Measurements from ENCODE around the gene SERPINB10. TPM values are rescaled to one million over a fixed set of nuclear protein-coding genes. Genes with fewer than 3 reads are reported as not detected.
A peak's percentile ranks its signal among the peaks of the same experiment; 100 is the strongest.

SERPINB10 gene
- total RNA-seq, 1 experiment from 2014 or later, result not detected

DNA sequence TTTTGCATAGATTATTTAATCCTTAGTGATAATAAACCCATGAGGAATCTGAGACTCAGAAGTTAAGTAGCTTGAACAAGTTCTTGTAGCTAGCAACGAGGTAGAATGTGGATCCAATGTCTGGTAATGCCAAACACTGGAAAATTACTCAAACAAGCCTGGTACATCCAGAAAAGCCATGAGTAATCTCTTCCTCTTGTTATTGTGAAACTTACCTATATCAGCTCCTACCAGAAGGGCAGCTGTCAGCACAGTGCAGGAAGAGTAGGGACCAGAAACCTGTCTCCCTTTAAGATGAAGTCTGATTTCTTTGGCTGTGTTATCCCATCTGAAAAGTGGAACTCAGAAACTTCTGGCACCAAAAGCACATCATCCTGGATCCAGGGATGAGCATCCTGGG lies 54.4 kb downstream of the SERPINB10 start:
- H3K27me3 ChIP-seq, result peaks cover 12% of the 10 kb centered on the region; the same call in 1 of the 2 replicates
- no peak overlapping the region for H3K4me3 ChIP-seq
- H3K9me3 ChIP-seq, result no peaks in the 10 kb centered on the region
- no peak for DNase-seq
- H3K36me3 ChIP-seq, result no peaks in the 10 kb centered on the region

DNA sequence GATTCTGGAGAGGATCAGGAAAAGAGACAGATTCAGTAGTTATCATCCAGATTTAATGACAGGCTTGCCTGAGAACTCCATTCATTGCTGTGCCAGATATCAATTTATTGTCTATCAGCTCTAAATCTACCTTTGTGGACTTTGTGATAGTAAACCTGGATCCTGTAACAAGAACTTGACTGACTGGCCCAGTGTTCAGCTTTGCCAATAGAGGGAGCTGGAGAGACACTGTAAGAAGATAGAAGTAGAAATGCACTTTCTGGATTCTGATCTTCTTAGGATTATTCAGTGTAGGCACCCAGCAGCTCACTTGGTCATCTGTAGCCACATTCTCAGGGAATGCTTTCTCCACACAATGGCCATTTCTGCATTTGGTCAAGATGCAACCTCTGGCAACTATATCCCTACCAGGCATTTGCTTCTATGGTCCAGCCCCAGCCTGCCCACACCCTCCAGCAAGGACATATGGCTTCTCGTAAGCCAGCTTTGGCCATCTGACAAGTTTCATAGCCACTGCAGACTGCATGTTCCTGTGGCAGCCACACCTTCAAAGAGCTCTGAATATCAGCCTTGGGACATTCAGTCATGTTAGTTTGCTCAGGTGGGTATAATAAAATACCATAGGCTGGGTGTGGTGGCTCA lies 56.0 kb downstream of the SERPINB10 start:
- Histone ChIP-seq H3K36me3 (no peaks in the 10 kb centered on the region), H3K27me3 (peaks cover 7% of the 10 kb centered on the region; the same call in 1 of the 2 replicates), H3K9me3 (no peaks in the 10 kb centered on the region), H3K4me3 (no peak overlapping the region)
- DNase-seq, result peak; percentile 15

DNA sequence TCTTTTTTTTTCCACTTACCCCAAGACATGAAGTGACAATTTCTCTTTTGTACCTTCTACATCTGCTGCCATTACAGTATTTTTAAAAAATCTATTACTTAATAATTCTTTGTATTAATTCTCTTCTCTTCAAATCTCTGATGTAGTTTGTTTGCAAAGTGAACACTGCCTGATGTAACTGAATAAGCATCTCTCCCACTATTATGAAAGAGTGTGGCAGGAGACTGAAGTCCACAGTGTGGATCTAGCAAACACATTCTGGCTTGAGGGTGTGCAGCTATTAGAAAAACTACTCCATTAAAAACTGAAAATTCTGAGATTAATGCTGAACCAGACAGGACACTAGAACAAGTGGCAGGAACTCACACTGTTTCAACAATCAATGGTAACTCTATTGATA lies 57.1 kb downstream of the SERPINB10 start:
- DNase-seq, result no peak
- Histone ChIP-seq H3K4me3 (no peak overlapping the region), H3K9me3 (no peaks in the 10 kb centered on the region), H3K27me3 (no peaks in the 10 kb centered on the region), H3K36me3 (no peaks in the 10 kb centered on the region)

DNA sequence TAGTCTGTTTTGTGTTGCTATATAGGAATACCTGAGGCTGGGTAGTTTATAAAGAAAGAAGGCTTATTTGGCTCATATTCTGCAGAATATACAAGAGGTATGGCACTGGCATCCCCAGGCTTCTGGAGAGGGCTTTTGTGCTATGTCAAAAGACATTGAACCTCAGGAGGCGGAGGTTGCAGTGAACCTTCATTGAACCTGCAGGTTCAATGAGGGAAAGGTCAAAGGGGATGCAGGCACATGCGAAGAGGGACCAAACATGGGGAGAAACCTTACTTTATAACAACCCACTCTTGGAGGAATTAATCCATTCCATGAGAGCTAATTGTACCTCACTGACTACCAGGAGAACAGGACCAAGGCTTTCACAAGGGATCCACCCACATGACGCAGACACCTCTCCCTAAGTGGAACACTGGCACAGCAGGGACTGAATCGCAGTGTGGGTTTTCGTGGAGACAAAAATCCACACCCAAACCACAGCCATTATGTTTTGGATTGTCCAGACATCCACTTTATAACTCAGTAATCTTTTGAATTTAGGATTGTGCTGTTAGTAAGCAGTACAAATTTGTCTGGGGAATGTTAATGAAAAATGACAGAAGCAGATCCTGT lies 58.1 kb downstream of the SERPINB10 start:
- Histone ChIP-seq H3K27me3 (no peaks in the 10 kb centered on the region), H3K4me3 (no peak overlapping the region), H3K36me3 (no peaks in the 10 kb centered on the region), H3K9me3 (no peaks in the 10 kb centered on the region)
- DNase-seq, result no peak

DNA sequence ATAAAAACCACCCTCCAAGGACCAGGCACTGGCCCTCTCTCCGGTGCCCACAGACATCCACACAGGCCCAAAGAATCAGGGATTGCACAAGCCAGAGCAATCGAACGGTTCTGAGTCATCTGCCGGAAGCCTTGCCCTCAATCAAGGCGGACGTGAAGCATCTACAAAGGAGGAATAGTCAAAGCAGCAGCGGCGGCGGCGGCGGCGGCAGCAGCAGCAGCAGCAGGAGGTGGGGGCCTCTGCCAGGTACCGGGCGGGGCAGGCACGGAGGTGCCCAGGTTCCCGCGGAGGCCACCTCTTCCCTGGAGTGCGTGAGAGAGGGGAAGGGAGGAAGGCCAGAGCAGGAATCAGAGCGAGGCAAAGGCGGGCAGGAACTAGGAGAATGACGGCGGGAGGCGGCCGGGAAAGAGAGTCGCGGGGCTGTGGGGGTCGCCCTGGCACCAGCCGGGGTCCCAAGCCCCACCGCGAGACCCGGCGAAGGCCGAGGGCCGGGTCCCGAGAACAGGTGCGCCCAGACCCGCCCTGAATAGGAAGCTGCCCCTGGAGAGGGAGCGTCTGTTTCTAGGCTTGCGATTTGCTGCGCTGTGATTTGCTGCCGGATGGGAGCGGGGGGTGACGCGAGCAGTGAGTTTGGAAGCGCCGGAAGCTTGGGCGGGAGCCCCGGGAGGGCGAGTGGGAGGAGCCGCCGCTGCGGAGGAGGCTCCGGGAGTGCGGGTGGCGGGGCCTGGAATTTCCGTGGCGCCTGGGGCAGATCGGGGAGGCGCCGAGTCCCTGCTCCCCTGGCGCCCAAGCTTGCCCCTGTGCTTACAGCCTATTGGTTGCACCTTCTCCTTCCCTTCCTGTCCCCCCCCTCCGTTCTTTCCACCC lies 62.4 kb downstream of the SERPINB10 start, which contains the start of gene SERPINB8:
Gene SERPINB8 (plus strand): TSS at position 140 of the 867 bp plus-strand sequence. CDS start 8,228 bp downstream, outside the sequence.
- Histone ChIP-seq H3K4me3 (peak within 1 kb of the TSS; percentile 92), H3K27me3 (no peaks in the 10 kb centered on the region), H3K9me3 (no peaks in the 10 kb centered on the region), H3K36me3 (0 out of 2 replicates have a peak, but pooled peaks cover 2% of the 10 kb centered on the region)
- peak; percentile 95 for DNase-seq

DNA sequence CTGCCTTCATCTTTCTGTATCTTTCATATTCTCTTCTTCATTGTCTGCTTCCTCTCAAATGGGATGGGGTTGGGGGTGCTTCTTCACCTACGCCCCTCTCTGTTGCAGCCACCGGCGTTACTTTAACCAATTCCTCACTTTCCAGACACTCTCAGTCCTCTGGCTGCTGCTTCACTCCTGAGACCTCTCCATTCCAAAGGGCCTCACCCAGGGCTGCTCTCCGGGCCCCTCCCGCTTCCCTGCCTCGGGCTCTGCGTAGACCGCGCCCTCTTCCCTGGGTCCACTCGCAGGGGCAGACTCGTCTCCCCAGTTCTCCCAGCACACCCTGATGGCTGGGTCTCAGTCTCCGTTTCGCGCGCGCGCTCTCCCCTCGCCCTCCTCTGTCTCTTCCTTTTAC lies 63.0 kb downstream of the SERPINB10 start:
- no peaks in the 10 kb centered on the region for H3K9me3 ChIP-seq
- DNase-seq, result peak; percentile 31
- H3K36me3 ChIP-seq, result 0 out of 2 replicates have a peak, but pooled peaks cover 2% of the 10 kb centered on the region
- peak overlapping the region; percentile 92 for H3K4me3 ChIP-seq
- H3K27me3 ChIP-seq, result no peaks in the 10 kb centered on the region

DNA sequence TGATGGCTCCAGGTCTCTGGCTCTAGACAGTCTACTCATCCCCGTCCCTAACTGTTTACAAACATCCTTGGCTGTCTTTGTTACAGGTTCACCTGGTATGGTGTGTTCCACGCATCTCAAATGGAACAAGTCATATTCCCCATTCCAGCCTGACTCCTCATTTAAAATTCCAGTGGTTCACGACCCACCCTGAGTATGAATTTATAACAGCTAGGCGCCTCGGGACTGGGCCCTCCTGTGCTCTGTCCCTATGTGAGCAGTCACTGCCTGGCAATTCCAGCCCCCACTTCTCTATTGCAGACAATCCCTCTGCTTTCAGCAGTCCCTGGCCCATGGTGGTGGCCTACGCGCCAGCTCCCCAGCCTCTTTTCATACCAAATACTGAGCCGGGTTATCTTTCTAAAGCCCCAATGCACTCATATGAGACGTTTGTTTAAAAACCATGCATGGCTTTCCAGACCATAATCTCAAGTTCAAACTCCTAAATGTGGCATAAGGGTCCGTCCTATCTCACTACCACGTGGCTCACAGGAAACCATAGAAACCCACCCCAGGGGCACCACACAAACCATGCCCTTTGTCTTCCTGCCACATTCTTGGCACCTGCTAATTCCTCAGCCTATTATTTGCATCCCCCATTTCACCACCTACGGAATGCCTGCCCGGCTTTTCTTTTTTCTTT lies 63.7 kb downstream of the SERPINB10 start:
- no peaks in the 10 kb centered on the region for H3K9me3 ChIP-seq
- no peak for DNase-seq
- 0 out of 2 replicates have a peak, but pooled peaks cover 2% of the 10 kb centered on the region for H3K36me3 ChIP-seq
- H3K4me3 ChIP-seq, result peak overlapping the region; percentile 92; the same call in 1 of the 2 replicates
- no peaks in the 10 kb centered on the region for H3K27me3 ChIP-seq

DNA sequence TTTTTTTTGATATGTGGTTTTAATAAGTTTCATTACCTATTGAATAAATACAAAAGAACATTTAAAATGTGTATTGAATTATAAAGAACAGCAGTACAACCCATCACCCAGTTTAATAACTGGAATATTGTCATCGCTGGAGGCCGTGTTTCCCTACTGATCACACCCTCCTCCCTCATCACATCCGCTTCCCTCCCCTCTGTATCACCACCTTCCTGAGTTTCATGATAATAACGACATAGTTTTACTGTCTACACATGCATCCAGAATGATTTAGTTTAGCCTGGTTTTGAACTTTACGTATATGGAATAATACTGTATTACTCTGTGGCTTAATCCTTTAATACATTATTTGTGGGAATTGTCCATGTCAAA lies 64.2 kb downstream of the SERPINB10 start:
- Histone ChIP-seq H3K27me3 (no peaks in the 10 kb centered on the region), H3K4me3 (no peak overlapping the region), H3K9me3 (no peaks in the 10 kb centered on the region), H3K36me3 (0 out of 2 replicates have a peak, but pooled peaks cover 2% of the 10 kb centered on the region)
- DNase-seq, result no peak

DNA sequence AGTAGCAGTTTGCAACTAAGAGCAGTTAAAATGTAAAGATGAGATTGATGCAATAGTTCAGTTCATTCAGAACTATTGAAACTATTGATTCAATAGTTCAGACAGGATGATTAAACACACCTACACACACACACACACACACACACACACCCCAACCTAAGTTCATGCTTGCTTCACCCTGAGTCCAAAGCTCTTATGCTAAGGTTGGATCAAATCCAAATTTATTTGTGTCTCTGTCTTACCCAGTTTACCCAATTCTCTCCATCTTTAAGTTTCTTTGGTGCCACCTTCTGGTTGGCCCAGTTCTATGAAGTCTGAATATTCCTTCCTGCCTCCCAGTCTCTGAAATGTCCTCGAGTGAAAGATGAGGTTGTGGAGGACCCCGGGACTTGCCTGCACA lies 67.2 kb downstream of the SERPINB10 start:
- no peak overlapping the region for H3K4me3 ChIP-seq
- DNase-seq, result no peak
- 0 out of 2 replicates have a peak, but pooled peaks cover 2% of the 10 kb centered on the region for H3K36me3 ChIP-seq

DNA sequence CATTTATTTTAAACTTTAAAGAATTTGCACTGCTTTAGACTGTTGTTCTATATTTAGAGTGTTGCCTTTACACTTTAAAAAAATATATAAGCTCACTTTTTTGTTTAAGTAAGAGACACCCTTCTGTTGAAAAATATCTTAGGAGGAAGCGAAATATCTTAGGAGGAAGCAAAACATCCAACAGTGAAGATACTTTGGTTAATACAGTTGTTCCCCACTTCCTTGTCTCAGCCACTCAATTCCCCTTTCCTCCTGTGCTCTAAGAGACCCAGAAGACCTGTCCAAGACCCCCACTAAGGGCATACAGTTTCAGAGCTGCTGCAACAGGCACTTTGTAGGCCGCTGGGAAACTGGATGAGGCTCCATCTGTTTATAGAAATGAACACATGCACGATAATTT lies 67.9 kb downstream of the SERPINB10 start:
- Histone ChIP-seq H3K4me3 (no peak overlapping the region), H3K27me3 (no peaks in the 10 kb centered on the region), H3K9me3 (no peaks in the 10 kb centered on the region), H3K36me3 (0 out of 2 replicates have a peak, but pooled peaks cover 2% of the 10 kb centered on the region)
- no peak for DNase-seq

More for the DNA sequence above, 67.2 kb downstream of the SERPINB10 start:
- H3K27me3 ChIP-seq, result no peaks in the 10 kb centered on the region
- no peaks in the 10 kb centered on the region for H3K9me3 ChIP-seq

DNA sequence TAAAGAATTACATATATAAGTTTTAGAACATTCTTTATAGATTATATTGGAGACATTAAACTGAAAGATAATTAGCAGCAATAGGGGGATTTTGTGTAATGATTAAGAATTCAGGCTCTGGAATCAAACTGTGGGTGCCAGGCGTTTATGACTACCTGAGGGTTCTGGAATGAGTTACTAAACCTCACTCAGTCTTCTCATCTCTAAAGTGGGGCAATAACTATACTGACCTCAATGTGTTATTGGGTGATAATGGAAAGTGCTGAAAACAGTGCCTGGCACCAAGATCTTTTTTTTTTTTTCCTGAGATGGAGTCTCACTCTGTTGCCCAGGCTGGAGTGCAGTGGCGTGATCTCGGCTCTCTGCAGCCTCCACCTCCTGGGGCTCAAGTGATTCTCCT lies 69.3 kb downstream of the SERPINB10 start:
- no peak for DNase-seq
- Histone ChIP-seq H3K36me3 (no peaks in the 10 kb centered on the region), H3K9me3 (no peaks in the 10 kb centered on the region), H3K4me3 (no peak overlapping the region), H3K27me3 (no peaks in the 10 kb centered on the region)

DNA sequence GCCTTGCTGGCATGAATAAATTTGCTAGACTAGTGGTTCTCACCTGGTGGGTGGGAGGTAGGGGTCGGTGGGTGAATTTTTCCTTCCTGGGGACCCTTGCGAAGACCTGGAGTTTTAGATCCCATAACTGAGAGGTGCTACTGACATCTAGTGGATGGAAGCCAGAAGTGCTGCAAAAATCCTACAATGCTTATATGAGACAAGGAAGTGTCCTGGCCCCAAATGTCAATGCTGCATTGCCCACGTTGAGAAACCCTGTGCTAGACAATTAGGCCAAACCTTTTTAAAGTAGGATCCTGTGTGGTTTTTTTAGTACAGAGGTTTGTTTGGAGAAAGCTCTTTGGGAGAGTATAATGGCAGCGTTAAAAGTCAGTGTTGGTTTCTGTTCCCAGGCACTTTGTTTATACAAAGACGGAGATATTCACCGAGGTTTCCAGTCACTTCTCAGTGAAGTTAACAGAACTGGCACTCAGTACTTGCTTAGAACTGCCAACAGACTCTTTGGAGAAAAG lies 71.7 kb downstream of the SERPINB10 start:
- DNase-seq, result peak; percentile 28
- peak overlapping the region; percentile 17 for H3K4me3 ChIP-seq
- H3K36me3 ChIP-seq, result no peaks in the 10 kb centered on the region
- H3K27me3 ChIP-seq, result no peaks in the 10 kb centered on the region
- no peaks in the 10 kb centered on the region for H3K9me3 ChIP-seq

DNA sequence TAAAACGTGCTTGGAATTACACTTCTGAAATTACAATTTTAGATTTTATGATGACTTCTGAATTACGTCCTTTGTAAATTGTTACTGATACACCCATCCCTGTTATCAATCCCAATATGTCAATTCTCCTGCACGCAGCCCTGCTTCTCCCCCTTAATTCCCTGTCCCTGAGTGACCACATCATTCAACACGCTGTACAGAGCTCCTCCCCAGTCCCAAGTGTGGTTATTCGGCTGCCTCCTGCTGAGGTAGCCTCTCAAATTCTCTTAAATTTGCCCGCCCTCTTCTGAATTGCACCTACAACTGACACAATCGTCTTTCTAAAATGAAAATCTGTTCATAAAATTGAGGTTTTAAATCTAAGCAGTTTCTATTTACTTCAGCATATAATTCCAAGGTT lies 72.3 kb downstream of the SERPINB10 start:
- Histone ChIP-seq H3K36me3 (no peaks in the 10 kb centered on the region), H3K4me3 (peak overlapping the region; percentile 17), H3K9me3 (no peaks in the 10 kb centered on the region), H3K27me3 (no peaks in the 10 kb centered on the region)
- no peak for DNase-seq

DNA sequence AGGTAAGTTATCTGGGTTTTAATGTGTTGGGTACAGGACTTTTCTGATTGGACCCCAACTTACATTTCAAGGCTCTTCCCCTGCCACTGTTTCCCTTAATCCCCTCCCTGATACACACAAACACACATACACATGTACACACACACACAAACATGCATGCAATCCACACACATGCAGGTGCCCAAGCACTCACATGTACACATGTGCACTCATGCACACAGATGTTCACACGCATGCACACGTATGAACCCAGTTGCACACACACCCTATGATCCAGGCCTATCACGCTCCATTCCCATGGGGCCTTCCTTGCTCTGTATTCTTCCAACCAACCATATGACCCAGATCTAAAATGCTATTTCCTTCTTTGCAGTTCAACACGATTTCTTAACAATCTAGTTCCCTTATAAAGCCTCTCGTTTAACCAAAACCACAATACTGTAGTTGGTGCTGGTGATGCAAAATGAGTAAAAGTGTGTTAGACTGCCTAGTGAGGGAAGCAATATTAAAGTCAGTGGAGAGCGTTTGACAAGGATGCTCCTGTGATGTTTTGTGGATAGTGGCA lies 73.2 kb downstream of the SERPINB10 start:
- DNase-seq, result no peak
- no peak overlapping the region for H3K4me3 ChIP-seq
- H3K36me3 ChIP-seq, result no peaks in the 10 kb centered on the region
- H3K27me3 ChIP-seq, result no peaks in the 10 kb centered on the region
- no peaks in the 10 kb centered on the region for H3K9me3 ChIP-seq

DNA sequence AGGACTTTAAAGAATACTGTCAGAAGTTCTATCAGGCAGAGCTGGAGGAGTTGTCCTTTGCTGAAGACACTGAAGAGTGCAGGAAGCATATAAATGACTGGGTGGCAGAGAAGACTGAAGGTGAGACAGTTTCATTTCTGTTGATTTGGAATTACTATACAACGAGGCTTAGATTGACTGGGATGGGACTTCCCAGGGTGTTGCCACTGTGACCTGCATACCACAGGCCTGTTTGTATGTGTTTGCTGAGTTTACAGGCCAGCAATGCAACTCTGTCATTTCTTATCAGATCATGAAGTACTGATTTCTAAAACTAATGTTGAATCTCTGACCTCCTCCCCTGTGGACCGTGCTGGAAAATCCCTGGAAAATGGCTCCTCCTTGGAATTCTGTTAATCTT lies 74.0 kb downstream of the SERPINB10 start:
- H3K4me3 ChIP-seq, result no peak overlapping the region
- H3K27me3 ChIP-seq, result no peaks in the 10 kb centered on the region
- no peaks in the 10 kb centered on the region for H3K9me3 ChIP-seq
- DNase-seq, result no peak
- H3K36me3 ChIP-seq, result no peaks in the 10 kb centered on the region

DNA sequence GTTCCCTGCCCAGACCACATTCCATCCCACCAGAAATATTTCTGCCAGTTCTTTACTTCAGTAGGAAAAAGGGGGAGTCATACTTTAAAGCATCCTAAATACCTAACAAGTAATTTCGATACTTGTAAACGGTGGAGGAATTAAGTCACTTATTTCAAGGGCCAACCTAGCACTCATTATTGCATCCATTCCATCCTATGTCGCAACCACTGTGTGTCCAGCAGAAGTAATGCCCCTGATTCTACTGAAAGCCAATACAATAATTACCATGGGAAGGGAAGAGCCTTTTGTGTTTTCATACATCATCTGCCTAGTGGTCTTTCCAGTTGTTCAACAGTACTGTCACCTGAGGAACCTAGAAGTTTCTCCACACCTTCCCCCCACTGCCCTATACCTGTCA lies 74.6 kb downstream of the SERPINB10 start:
- H3K27me3 ChIP-seq, result no peaks in the 10 kb centered on the region
- H3K4me3 ChIP-seq, result no peak overlapping the region
- DNase-seq, result no peak
- no peaks in the 10 kb centered on the region for H3K9me3 ChIP-seq
- H3K36me3 ChIP-seq, result no peaks in the 10 kb centered on the region
